HAP-1 (cell line): Measurements from ENCODE around the gene AFF1.
A peak's percentile ranks its signal among the peaks of the same experiment; 100 is the strongest.
"Not testable (repeated sequence)": the region's sequence is repeated elsewhere in the genome, so short reads cannot be mapped to it uniquely, and the experiment has no call there.

Experiments used
- DNase-seq, 2 experiments: peaks; one replicate each; pipeline ENCODE4 v3.0.0-alpha.2; 2016 to 2020; ENCODE audit warnings: low spot score in 2 of 2
- H3K27me3 ChIP-seq: fragments of 250-450 bp; sonication (Bioruptor Pico); 2 replicates; pipeline ENCODE4 v1.5.1; 2020; ENCODE audit warnings: low read depth, mild to moderate bottlenecking, moderate library complexity
- H3K36me3 ChIP-seq: fragments of 250-450 bp; sonication (Bioruptor Pico); replicated peaks from 2 replicates; pipeline ENCODE4 v1.5.1; 2020; ENCODE audit warnings: mild to moderate bottlenecking
- H3K4me1 ChIP-seq: fragments of 250-450 bp; sonication (Bioruptor Pico); 2 replicates; pipeline ENCODE4 v1.5.1; 2020; ENCODE audit warnings: mild to moderate bottlenecking
- H3K4me3 ChIP-seq: fragments of 250-450 bp; sonication (Bioruptor Pico); 2 replicates; pipeline ENCODE4 v1.5.1; 2020; ENCODE audit warnings: mild to moderate bottlenecking, moderate library complexity
- H3K9me3 ChIP-seq: fragments of 250-450 bp; sonication (Bioruptor Pico); 2 replicates; pipeline ENCODE4 v1.5.1; 2020; ENCODE audit warnings: mild to moderate bottlenecking, moderate library complexity
- in situ Hi-C: fragments of 300-500 bp; cut with MboI; formaldehyde crosslinking; loops from 3 replicates; pipeline ENCODE4 v1.14.3; 2020; ENCODE audit warnings: low sequenced_read_pairs, inconsistent platforms, mixed read lengths

The AFF1 gene

DNA sequence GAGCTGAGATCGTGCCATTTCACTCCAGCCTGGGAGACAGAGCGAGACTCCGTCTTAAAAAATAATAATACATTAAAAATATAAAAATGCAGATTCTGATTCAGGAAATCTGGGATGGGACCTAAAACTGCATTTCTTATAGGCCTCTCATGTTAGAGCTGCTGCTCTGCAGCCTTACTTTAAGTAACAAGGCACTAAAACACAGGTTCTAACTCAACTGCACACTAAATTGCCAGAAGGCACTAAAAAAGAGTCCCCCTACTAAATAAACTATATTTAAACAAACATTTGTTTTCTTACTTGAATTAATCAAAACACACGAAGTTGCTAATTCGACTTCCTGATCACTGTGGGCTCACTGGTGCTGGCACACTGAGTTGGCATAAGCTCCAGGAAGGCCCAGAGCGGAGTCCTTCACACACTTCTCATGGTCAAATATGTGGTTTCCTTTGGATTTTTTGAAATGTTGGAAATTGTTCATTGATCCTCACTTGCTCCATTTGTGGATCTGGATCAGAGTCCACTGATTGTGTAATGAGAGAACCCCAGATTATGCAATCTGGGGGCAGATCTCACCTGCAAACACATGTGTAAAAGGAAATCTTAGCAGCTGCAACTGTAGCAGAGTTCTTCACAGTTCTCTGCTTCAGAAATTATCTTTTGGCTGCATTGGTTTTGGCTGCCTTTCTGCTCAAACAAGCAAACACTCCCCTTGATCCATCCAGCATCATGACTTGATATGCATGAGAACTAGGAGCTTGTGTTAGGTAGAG, 59.3 kb downstream of the AFF1 start:
- no peak for DNase-seq
- peaks cover 11% of the 10 kb centered on the region for H3K4me1 ChIP-seq
- in situ Hi-C loops: no loop called here

GRCh38 chr4:86994686-86995085, 59.9 kb downstream of the AFF1 start:
- no peak overlapping the region for H3K4me3 ChIP-seq
- H3K27me3 ChIP-seq: no peaks in the 10 kb centered on the region
- peaks cover 11% of the 10 kb centered on the region for H3K4me1 ChIP-seq
- DNase-seq: no peak
- H3K36me3 ChIP-seq: no peaks in the 10 kb centered on the region
- in situ Hi-C loops: no loop called here
- no peaks in the 10 kb centered on the region for H3K9me3 ChIP-seq

More for the DNA sequence above, 59.3 kb downstream of the AFF1 start:
- Histone ChIP-seq H3K9me3 (no peaks in the 10 kb centered on the region), H3K36me3 (no peaks in the 10 kb centered on the region), H3K4me3 (no peak overlapping the region), H3K27me3 (no peaks in the 10 kb centered on the region)

DNA sequence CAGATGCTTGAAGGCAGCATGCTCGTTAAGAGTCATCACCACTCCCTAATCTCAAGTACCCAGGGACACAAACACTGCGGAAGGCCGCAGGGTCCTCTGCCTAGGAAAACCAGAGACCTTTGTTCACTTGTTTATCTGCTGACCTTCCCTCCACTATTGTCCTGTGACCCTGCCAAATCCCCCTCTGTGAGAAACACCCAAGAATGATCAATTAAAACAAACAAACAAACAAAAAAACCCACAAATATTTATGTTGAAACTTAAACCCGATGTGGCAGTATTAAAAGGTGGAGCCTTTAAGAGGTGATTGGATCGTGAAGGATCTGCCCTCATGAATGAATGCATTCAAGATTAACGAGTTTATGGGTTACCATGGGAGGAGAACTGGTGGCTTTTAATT, 61.7 kb downstream of the AFF1 start:
- H3K4me3 ChIP-seq, H3K36me3 ChIP-seq, H3K27me3 ChIP-seq, H3K9me3 ChIP-seq, in situ Hi-C loops: not testable (repeated sequence)
- H3K4me1 ChIP-seq: peaks cover 11% of the 10 kb centered on the region
- DNase-seq: peak in 1 of 2 experiments; percentile 38

- in situ Hi-C loops: no loop called here
- H3K4me3 ChIP-seq: no peak overlapping the region
- no peak for DNase-seq
- H3K36me3 ChIP-seq: no peaks in the 10 kb centered on the region
- no peaks in the 10 kb centered on the region for H3K9me3 ChIP-seq
- no peaks in the 10 kb centered on the region for H3K27me3 ChIP-seq
- peaks cover 17% of the 10 kb centered on the region for H3K4me1 ChIP-seq
Observed at GRCh38 chr4:86999136-86999643, 64.4 kb downstream of the AFF1 start.

DNA sequence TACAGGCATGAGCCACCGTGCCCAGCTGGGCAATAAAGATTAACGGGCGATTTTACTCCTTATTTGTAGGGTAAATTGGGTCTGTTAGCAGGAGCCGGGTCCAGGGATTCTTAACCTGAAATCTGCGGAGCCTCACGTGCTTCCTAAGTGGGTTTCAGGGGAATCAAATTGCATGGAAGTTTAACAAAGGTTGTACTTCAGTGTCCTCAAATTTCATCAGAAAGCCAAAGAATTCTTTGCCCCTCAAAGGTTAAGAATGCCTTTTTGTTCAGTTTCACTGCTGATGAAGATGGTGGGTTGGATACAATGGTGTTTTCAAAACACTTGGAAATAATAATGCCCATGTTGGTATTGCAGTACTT, 67.9 kb downstream of the AFF1 start:
- Histone ChIP-seq H3K4me1 (peaks cover 23% of the 10 kb centered on the region), H3K9me3 (no peaks in the 10 kb centered on the region), H3K36me3 (no peaks in the 10 kb centered on the region), H3K4me3 (no peak overlapping the region), H3K27me3 (no peaks in the 10 kb centered on the region)
- no peak for DNase-seq
- in situ Hi-C loops: loop anchor here (10.0 kb wide), 1 partner anchor 58 kb away; no protein-coding TSS in a partner anchor

DNA sequence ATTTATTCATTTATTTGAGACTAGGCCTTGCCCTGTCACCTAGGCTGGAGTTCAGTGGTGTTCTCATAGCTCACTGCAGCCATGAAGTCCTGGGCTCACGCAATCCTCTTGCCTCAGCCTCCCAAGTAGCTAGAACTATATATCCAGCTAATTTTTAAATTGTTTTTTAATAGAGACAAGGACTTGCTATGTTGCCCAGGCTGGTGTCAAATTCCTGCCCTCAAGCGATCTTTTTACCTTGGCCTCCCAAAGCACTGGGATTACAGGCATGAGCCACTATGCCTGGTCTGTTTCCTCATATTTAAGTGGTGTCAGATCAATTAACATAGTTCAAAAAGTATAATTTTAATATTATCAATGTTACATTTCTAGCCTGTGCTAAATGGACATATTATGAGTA, 68.5 kb downstream of the AFF1 start:
- in situ Hi-C loops: loop anchor here (10.0 kb wide), 1 partner anchor 58 kb away; no protein-coding TSS in a partner anchor
- no peak for DNase-seq
- Histone ChIP-seq H3K27me3 (no peaks in the 10 kb centered on the region), H3K36me3 (no peaks in the 10 kb centered on the region), H3K4me3 (no peak overlapping the region), H3K9me3 (no peaks in the 10 kb centered on the region), H3K4me1 (peaks cover 24% of the 10 kb centered on the region)

- no peaks in the 10 kb centered on the region for H3K27me3 ChIP-seq
- H3K4me3 ChIP-seq: no peak overlapping the region
- peaks cover 29% of the 10 kb centered on the region for H3K4me1 ChIP-seq
- H3K9me3 ChIP-seq: no peaks in the 10 kb centered on the region
- H3K36me3 ChIP-seq: no peaks in the 10 kb centered on the region
- in situ Hi-C loops: loop anchor here (10.0 kb wide), 1 partner anchor 61 kb away; no protein-coding TSS in a partner anchor
- DNase-seq: no peak
Observed at GRCh38 chr4:87005369-87005689, 70.5 kb downstream of the AFF1 start.

DNA sequence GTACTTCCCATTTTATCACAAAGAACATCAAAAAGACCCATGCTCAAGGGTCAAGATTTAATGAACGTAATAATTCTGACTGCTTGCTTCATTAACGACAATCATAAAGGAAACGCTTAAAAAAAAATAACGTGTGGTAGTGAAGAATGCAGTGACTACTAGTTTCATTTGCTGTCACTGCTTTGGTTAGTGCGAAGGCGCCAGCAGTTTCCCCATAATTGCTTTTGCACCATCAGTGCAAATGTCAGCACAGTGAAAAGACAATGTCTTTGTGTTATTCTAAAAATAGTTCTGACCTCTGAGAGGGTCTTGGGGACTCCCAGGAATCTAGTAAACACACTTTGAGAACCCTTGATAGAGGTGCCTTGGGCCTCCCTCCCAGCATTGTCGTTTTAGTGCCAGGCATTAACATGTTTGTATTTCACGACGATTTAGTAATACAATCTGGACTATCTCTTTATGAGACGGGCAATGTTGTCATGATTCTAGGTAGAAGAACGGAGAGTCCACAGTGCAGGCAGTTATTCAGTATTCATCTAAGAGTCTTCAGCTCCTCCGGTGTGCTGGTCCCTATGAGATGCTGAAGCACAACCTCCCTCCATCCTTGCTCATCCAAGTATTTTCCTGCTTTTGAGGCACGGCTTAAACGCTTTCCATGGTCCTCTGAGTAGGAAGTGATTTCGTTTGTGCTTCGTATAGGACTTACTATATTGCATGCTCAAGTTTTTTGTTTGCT, 71.0 kb downstream of the AFF1 start:
- Histone ChIP-seq H3K4me3 (peak overlapping the region; percentile 86), H3K9me3 (no peaks in the 10 kb centered on the region), H3K4me1 (peaks cover 29% of the 10 kb centered on the region), H3K27me3 (no peaks in the 10 kb centered on the region), H3K36me3 (no peaks in the 10 kb centered on the region)
- peak in 1 of 2 experiments; percentile 35 for DNase-seq
- in situ Hi-C loops: loop anchor here (10.0 kb wide), 1 partner anchor 61 kb away; no protein-coding TSS in a partner anchor

GRCh38 chr4:87006426-87006675, 71.5 kb downstream of the AFF1 start:
- DNase-seq: no peak
- H3K27me3 ChIP-seq: no peaks in the 10 kb centered on the region
- H3K36me3 ChIP-seq: no peaks in the 10 kb centered on the region
- in situ Hi-C loops: loop anchor here (10.0 kb wide), 1 partner anchor 62 kb away; no protein-coding TSS in a partner anchor
- H3K9me3 ChIP-seq: no peaks in the 10 kb centered on the region
- H3K4me1 ChIP-seq: peaks cover 30% of the 10 kb centered on the region
- H3K4me3 ChIP-seq: peak overlapping the region; percentile 86

DNA sequence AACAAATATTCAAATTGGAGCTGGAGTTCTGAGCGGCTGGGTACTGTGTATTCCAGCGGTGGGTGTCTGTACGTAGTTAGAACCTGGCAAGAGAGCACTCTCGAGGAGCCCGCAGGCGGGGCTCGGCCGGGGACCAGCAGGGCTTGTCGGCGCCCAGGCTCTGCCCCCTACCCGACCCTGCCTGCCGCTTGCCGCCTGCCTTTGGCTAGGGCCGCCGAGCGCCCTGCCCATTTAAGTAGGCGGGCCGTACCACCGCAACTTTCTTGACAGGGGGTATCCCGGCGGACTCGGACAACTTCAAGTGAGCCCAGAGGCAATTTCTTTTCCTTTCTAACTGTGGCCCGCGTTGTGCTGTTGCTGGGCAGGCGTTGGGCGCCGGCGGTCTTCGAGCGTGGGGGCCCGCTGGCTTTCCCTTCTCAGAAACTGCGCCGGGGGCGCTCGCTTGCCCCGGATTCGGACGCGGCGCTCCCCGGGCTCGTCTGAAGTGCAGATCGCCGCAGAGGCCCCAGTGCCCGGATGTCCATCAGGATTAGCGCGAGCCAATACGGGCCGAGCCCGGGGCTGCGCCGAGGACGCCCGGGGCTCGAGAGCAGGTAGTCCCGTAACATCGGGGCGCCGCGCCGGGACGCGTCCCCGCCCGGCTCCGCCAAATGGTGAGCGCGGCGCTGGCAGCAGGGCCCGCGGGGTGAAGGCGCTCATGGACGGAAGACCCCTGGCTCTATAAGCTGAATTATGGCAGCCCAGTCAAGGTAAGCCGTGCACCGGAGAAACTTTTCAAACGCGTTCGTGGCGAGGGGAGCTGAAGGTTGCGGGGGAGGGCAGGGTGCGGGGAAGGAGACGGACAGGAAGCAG, 72.1 kb downstream of the AFF1 start:
- peaks cover 35% of the 10 kb centered on the region for H3K4me1 ChIP-seq
- no peaks in the 10 kb centered on the region for H3K27me3 ChIP-seq
- peak overlapping the region; percentile 86 for H3K4me3 ChIP-seq
- in situ Hi-C loops: loop anchor here (10.0 kb wide), 1 partner anchor 62 kb away; no protein-coding TSS in a partner anchor
- DNase-seq: peak; percentile 87 to 94
- H3K36me3 ChIP-seq: no peaks in the 10 kb centered on the region
- no peaks in the 10 kb centered on the region for H3K9me3 ChIP-seq

DNA sequence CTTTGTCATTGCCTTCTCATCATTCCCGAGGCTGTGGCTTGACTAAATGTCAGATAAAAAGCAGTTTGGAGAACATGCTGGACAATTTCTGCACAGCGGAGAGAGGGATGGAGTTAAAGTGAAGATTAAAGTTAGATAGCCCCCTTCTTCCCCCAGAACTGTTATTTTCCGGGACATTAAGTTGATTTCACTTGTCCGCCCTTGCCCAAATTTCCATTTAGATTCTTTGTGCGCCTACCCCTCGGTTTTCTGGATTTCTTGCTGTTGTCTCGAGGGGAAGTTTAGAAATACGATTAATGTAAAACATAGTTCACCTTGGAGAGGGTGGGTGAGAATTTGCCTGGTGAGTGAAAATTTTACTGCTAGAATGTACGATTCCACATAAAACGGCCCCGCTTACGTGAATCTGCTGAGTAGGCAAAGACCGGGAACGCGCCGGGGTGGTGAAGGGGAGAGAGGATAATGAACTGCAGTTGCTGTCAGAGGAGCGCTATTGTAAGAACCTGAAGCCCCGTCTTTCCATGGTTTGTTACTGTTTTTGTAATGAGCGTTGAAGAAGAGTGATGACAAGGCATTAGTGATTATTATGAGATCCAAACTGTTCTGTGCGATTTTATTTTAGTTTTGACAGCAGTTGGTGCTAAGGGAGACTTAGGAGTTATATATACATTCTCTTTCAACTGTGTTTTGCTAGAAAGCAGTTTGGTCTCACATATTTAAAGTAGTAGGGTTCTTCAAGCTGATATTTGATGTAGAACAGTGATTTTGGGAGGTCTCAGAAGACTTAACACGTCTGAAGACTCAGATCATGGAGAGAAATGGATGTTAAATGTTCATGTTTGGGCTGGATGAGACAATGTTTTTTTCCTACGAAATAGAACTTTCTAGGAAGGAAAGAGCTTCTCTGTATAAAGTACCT, 73.0 kb downstream of the AFF1 start:
- Histone ChIP-seq H3K4me1 (peaks cover 33% of the 10 kb centered on the region), H3K9me3 (no peaks in the 10 kb centered on the region), H3K4me3 (peak overlapping the region; percentile 86), H3K27me3 (no peaks in the 10 kb centered on the region), H3K36me3 (no peaks in the 10 kb centered on the region)
- in situ Hi-C loops: loop anchor here (10.0 kb wide), 1 partner anchor 63 kb away; no protein-coding TSS in a partner anchor
- peak; percentile 59 to 79 for DNase-seq

- Histone ChIP-seq H3K4me1 (peaks cover 30% of the 10 kb centered on the region), H3K36me3 (no peaks in the 10 kb centered on the region), H3K9me3 (no peaks in the 10 kb centered on the region), H3K4me3 (no peak overlapping the region), H3K27me3 (no peaks in the 10 kb centered on the region)
- no peak for DNase-seq
- in situ Hi-C loops: loop anchor here (10.0 kb wide), 1 partner anchor 64 kb away; no protein-coding TSS in a partner anchor
Observed at GRCh38 chr4:87009095-87009648, 74.4 kb downstream of the AFF1 start.
